ENCODE measurements around the gene C18orf63.
"Not testable (repeated sequence)": the region's sequence is repeated elsewhere in the genome, so short reads cannot be mapped to it uniquely, and the experiment has no call there.

C18orf63 gene

GRCh38 chr18:74315464-74316256, at the start of gene C18orf63:
Gene C18orf63, plus strand, starts transcription at chr18:74315839. Its CDS starts 2,027 bp downstream, at chr18:74317866.
- DNase-seq = no peak

DNA sequence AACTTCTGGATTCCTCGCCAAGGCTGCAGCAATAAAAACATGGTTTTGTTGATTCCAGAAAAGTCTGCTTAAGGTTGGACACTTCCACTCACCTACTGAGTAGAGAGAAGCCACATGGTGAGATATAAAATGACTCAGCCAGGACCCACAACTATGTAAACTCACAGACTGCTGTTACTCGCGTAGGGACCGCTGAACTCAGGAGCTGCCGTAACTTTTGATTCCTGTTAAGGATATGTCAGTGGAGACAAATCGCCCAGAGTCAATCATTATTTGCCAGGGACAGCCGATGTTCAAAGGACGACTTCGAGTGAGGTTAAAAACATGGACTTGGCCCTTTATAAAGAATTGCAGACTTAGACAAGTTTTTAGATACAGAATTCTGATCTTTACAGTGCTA, 49.5 kb upstream of the C18orf63 start:
- no peak for DNase-seq

- no peak for DNase-seq
Observed at GRCh38 chr18:74268175-74268574, 47.5 kb upstream of the C18orf63 start.

GRCh38 chr18:74268933-74269620, 46.6 kb upstream of the C18orf63 start:
- DNase-seq = no peak

DNA sequence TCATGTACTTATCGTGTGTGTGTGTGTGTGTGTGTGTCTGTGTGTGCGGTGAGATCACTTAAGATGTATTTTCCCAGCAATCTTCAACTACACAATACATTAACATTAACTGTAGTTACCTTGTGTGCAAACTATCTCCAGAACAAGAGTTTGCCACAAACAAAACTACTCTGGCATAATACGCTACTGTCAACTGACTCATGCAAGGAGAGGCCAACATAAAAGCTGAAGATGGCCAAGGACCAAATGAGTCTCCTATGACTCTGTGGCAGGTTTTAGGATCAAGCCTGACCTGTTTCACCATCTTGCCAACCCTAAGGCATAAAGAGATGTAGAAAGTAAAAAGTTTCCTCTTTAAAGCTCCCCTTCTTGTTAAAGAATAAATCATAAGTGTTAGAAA, 44.0 kb upstream of the C18orf63 start:
- DNase-seq = no peak

- no peak for DNase-seq
Observed at GRCh38 chr18:74273394-74273793, 42.2 kb upstream of the C18orf63 start.

- no peak for DNase-seq
Observed at GRCh38 chr18:74274700-74275099, 40.9 kb upstream of the C18orf63 start.

DNA sequence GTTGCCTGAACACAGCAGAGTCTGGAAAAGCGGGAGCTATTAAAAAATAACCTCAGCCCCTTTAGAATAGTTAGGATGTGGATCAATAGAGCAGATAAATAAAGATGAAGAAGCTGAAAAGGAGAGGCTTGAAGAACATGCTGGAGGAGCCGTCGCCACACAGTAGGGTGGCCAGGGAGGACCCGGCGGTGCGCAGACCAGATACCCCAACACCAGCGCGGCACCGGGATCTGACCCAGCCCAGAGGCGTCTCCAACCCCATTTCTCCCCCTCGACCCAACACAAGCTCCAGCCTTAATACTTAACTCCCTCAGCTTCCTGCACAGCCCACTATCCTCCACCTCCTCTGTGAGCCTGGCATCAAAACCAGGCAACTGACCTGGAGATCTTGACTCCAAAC, 39.9 kb upstream of the C18orf63 start:
- no peak for DNase-seq

GRCh38 chr18:74276609-74277008, 39.0 kb upstream of the C18orf63 start:
- DNase-seq = no peak

- no peak for DNase-seq
Observed at GRCh38 chr18:74277296-74277695, 38.3 kb upstream of the C18orf63 start.

DNA sequence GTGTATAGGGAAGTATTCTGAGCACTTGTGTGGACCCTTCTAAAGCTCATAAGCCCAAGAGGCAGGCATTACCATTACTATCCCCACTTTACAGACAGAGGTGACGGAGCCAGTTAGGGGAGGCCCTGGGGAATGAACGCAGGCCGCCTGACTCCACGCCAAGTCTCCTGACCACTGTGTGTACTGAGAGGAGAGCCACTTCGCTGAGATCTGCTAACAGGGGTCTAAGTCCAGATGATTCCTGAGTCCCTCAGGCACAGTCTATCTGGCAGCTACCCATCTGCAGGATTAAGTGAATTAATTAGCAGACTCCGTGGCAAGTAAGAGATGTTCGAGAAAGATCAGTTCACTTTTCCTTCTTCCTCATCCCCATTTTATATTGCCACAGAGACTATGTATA, 37.6 kb upstream of the C18orf63 start:
- DNase-seq = no peak

GRCh38 chr18:74278983-74279382, 36.7 kb upstream of the C18orf63 start:
- DNase-seq = no peak

- no peak for DNase-seq
Observed at GRCh38 chr18:74281011-74281979, 34.3 kb upstream of the C18orf63 start.

DNA sequence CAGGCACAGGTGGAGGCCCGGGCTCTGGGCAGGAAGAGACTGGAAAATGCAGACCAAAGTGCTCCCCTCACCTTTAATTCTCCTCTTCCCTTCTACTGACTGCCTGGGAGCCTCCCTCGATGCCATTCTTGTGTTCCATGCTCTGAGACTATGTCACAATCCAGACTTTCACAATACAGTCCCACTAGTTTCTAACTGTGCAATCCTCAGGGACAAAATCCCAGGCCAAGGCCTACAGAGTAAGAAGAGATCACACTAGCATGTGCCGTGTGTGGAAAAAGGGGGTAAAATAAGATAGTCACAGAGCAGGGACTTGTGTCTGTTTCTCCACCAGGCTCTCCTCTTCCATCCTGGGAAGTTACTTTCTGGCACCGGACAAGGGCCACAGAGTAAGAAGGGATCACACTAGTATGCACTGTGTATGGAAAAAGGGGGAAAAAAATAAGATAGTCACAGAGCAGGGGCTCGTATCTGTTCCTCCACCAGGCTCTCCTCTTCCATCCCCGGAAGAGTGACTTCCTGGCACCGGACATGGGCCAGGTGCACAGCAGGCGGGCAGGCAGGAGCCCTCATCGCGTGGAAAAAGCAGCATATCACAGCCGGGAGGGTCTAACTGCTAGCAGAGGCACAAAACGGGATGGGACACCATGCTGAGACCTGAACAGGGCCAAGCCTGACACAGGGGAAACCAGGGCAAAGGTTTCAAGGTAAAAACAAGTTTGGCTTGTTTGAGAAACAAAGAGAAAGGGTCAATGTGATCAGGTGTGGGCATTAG, 33.5 kb upstream of the C18orf63 start:
- no peak for DNase-seq

DNA sequence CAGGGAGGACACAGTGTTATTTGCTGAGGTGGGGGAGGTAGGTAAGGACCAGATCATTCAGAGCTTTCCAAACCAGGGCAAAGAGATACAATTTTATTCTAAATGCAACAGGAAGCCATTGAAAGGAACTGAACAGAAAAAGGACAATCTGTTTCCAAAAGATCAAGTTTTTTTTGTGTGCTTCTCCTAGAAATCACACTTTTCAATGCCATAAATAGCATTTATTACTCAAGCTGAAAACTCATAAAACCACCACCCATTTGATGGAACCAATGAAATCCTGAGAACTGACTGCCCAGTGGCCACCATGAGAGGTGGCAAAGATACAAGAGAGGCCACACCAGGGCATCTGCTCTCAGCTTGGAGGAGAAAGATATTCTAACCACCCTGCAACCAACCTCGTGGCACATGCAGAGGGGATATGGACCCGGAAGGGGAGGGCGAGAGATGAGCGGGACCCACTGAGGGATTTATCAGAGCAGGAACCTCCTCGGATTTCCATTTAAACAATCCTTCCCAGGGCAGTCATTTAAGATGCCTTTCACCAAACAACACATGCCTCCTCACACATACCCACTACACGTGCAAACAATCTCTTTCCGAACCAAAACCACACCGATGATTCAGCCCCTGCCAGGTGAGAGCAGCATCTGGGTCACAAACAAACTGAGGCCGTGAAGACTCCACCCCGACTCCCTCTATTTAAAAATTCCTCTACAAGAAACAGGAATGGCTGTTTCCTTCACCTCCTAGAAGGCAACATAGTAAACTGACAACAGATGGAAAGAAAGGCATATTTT, 32.7 kb upstream of the C18orf63 start:
- no peak for DNase-seq

DNA sequence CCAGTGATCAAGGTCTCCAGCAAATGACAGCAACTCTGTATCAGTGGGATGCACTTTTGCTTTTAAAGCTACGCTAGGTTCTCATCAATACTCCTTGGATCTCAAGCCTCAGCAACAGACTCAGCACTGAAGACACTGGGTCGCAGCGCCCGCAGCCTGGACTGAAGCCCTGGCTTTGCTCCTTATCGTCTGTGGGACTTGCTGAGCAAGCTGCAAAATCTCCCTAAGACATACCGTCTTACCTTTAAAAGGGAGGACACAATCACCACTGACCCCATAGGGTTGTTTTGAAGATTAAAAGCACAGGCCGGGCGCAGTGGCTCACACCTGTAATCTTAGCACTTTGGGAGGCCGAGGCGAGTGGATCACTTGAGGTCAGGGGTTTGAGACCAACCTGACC, 32.0 kb upstream of the C18orf63 start:
- no peak for DNase-seq

- no peak for DNase-seq
Observed at GRCh38 chr18:74284191-74284979, 31.3 kb upstream of the C18orf63 start.

DNA sequence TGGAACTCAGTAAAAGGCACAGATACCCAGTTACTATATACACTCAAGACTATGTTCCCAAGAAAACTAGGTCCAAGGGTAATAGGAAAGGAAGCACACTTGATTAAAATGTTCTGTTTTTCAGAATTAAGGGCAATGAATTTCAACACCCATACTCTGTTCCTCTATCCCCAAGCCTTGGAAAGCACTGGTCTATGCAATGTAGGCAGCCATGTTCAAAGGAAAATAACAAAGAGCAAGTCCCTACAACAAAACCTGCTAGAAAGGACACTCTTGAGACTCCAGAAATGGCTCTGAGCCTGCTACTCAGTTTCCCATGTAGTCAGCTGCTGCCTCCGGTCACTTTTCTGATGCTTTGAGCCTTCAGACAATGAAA, 30.7 kb upstream of the C18orf63 start:
- DNase-seq = no peak

DNA sequence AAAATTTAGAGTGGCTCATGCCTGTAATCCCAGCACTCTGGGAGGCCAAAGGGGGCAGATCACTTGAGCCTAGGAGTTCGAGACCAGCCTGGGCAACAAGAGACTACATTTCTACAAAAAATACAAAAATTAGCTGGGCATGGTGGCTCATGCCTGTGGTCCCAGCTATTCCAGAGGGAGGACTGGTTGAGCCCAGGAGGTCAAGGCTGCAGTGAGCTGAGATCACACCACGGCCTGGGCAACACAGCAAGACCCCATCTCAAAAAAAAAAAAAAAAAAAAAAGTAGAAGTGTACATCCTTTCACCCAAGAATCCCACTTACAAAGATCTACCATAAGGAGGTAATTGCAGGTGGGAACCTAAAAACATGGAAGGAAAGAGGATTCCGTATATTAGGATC, 30.1 kb upstream of the C18orf63 start:
- not testable (repeated sequence) for DNase-seq

- DNase-seq = no peak
Observed at GRCh38 chr18:74286106-74286855, 29.4 kb upstream of the C18orf63 start.

All from NCI-H1436 treated with DMSO at 0.1 percent for 48 hours (cell line).